Esophagus muscularis mucosa (tissue), 4 donors: ENCODE data around the gene CKB. TPM values are rescaled to one million over a fixed set of nuclear protein-coding genes. Genes with fewer than 3 reads are reported as not detected.

Experiments
- DNase-seq: peaks from one replicate; pipeline ENCODE4 v3.0.0-alpha.2; 2017; ENCODE audit errors: extremely low spot score
- H3K27ac ChIP-seq, 4 donors: fragments of 200-600 bp; sonication (generic); replicated peaks in 1 of 4; 1 replicate in 3 of 4; 2 replicates in 1 of 4; pipeline ENCODE4 v1.5.1; 2016 to 2019; ENCODE audit warnings: mild to moderate bottlenecking in 1 of 4
- H3K27me3 ChIP-seq, 4 donors: fragments of 200-600 bp; sonication (generic); one replicate each; pipeline versions ENCODE4 v1.5.1 to v1.6.0; 2016 to 2019
- H3K36me3 ChIP-seq, 4 donors: fragments of 200-600 bp; sonication (generic); one replicate each; pipeline ENCODE4 v1.5.1; 2016 to 2019
- H3K4me1 ChIP-seq, 4 donors: fragments of 200-600 bp; sonication (generic); one replicate each; pipeline ENCODE4 v1.5.1; 2016 to 2019
- H3K4me3 ChIP-seq, 4 donors: fragments of 200-600 bp; sonication (generic); 1 replicate in 2 of 4; 2 replicates in 2 of 4; pipeline ENCODE4 v1.5.1; 2016 to 2019; ENCODE audit warnings: mild to moderate bottlenecking in 4 of 4, moderate library complexity in 1 of 4
- H3K9me3 ChIP-seq, 4 donors: fragments of 200-600 bp; sonication (generic); 1 replicate in 3 of 4; 2 replicates in 1 of 4; pipeline ENCODE4 v1.5.1; 2016 to 2019
- EP300 ChIP-seq: sonication (generic); formaldehyde crosslinking; IDR thresholded peaks from one replicate; pipeline ENCODE4 v1.6.1; 2017; ENCODE audit warnings: antibody characterized with exemption
- POLR2A ChIP-seq: fragments of 450-650 bp; IDR thresholded peaks from one replicate; pipeline ENCODE4 v1.6.1; 2017; ENCODE audit warnings: antibody characterized with exemption, moderate library complexity, mild to moderate bottlenecking, low read depth
- POLR2AphosphoS5 ChIP-seq, 2 donors: sonication (generic); formaldehyde crosslinking; IDR thresholded peaks; one replicate each; pipeline ENCODE4 v1.6.1; 2017; ENCODE audit warnings: antibody characterized with exemption in 2 of 2
- WGBS: methylation state at CpG from one replicate; pipeline ENCODE4 v1.1.5; 2018; 5-methylcytosine and 5-hydroxymethylcytosine counted together
- intact Hi-C: fragments of 100-400 bp; cut with DNase I; formaldehyde crosslinking; loops from one replicate; pipeline ENCODE4 v1.15.1; 2023
- total RNA-seq, 4 donors: library from RNA; depleted of rRNA; stranded (reverse); fragments of >200 nt; gene quantifications; one replicate each; pipeline versions ENCODE4 v1.1.0 to v1.2.1, GENCODE V29; 2016
- TF ChIP-seq, protein P1 (sequence below), 3 experiments: fragments of 200-600 bp in 2 of 3; fragments of 450-650 bp in 1 of 3; sonication (generic) in 2 of 3; IDR thresholded peaks; one replicate each; pipeline ENCODE4 v1.5.1; 2017 to 2019; ENCODE audit warnings: antibody characterized with exemption in 3 of 3, mild to moderate bottlenecking in 2 of 3, moderate library complexity in 1 of 3

The CKB gene
- total RNA-seq, 4 donors from 2014 or later = 917 to 1,843 (median 1,284) TPM

DNA sequence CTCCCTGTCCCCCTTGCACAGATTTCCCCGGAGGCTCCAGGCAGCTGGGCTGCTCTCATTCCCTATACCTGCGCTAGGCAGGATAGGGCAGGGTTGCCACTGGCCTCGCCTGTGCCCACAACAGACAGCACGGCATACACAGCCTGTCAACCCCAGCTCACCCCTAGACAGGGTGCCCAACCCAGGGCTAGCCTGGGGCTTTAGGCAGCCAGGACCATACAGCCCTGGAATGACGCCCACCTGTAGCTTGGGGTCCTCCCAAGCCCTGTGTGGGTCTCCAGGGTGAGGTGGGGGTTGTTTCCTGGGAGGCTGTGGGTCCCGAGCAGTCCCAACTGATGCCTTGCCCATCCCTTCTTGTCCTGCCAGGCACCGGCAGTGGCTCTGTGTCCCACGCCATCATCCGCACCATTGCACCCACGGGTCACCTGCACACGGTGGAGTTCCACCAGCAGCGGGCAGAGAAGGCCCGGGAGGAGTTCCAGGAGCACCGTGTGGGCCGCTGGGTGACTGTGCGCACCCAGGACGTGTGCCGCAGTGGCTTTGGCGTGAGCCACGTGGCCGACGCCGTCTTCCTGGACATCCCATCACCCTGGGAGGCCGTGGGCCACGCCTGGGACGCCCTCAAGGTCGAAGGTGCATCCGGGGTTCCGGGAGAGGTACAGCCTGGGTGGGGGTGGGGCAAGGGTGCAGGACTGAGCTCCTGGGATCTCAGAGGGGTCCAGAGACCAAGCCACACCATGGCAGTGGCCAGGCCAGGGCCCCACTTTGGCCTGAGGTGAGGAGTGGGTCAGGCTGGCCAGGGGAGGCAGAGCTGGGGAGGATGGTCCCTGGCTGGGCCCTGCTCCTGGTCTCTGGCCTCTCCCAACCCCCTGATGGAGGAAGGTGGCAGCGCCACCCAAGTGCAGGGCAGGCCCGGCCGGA is 9.8 kb upstream of the CKB start:
- peaks cover 39 to 98% (median 94%) of the 10 kb centered on the region in 4 donors for H3K4me1 ChIP-seq
- no peaks in the 10 kb centered on the region for H3K27me3 ChIP-seq
- WGBS = 80% methylated on average over 3 of the region's 32 CpGs
- H3K9me3 ChIP-seq = no peaks in the 10 kb centered on the region
- H3K4me3 ChIP-seq = peak overlapping the region; percentile 43 to 50 (median 47)
- H3K36me3 ChIP-seq = peaks cover 0 to 58% (median 27%) of the 10 kb centered on the region in 4 donors
- no peak for TF ChIP-seq EP300
- TF ChIP-seq, protein P1, sequence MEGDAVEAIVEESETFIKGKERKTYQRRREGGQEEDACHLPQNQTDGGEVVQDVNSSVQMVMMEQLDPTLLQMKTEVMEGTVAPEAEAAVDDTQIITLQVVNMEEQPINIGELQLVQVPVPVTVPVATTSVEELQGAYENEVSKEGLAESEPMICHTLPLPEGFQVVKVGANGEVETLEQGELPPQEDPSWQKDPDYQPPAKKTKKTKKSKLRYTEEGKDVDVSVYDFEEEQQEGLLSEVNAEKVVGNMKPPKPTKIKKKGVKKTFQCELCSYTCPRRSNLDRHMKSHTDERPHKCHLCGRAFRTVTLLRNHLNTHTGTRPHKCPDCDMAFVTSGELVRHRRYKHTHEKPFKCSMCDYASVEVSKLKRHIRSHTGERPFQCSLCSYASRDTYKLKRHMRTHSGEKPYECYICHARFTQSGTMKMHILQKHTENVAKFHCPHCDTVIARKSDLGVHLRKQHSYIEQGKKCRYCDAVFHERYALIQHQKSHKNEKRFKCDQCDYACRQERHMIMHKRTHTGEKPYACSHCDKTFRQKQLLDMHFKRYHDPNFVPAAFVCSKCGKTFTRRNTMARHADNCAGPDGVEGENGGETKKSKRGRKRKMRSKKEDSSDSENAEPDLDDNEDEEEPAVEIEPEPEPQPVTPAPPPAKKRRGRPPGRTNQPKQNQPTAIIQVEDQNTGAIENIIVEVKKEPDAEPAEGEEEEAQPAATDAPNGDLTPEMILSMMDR (IDR thresholded peaks at IDR 0.05) = no peak
- no peak for TF ChIP-seq POLR2AphosphoS5 (IDR thresholded peaks at IDR 0.05)
- no peak for TF ChIP-seq POLR2A
- intact Hi-C loops = no loop called here
- no peak for DNase-seq
- H3K27ac ChIP-seq = peak overlapping the region; percentile 93 to 97 (median 94)

DNA sequence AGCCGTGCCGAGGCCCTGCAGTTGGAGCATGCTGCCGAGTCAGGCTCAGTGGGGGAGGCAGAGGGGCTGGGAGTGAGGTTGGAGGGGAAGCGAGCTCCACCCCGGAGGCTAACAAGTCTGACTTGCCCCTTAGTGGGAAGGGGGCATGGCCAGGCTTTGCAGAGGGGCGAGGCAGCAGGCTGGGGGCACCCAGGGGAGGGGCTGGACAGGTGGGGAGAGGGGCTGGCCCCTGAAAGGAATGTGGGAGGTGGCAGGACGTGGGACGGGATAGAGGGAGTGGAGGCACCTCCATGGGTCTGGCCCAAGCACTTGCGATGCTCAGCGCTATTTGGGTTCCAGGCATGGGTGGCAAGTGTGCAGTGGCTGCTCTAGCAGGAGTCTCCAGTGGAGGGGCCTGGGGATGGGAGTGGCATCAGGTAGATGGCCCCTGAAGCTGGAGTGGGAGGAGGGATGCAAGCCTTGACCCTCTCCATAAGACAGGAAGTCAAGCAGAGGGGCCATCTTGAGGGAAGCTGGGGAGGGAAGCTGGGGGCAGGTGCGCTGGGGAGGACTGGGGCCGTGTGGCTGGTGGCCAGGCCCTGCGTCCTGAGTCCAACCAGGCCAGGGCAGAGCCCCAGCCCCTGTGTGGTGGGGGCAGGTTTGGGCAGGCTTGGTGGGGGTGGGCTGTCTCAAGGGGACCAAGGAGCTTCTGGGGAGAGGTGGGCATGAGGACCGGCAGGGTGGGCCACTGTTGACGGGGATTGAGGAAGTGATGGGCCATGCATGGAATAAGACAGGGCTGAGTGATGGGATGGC is 9.0 kb upstream of the CKB start:
- 82% methylated on average over 12 of the region's 15 CpGs for WGBS
- intact Hi-C loops = no loop called here
- Histone ChIP-seq H3K27me3 (no peaks in the 10 kb centered on the region), H3K4me3 (no peak overlapping the region), H3K27ac (peak overlapping the region; percentile 93 to 97 (median 94)), H3K9me3 (no peaks in the 10 kb centered on the region), H3K4me1 (peaks cover 40 to 97% (median 93%) of the 10 kb centered on the region in 4 donors), H3K36me3 (peaks cover 0 to 55% (median 27%) of the 10 kb centered on the region in 4 donors)
- DNase-seq = no peak
- no peak for TF ChIP-seq POLR2A

DNA sequence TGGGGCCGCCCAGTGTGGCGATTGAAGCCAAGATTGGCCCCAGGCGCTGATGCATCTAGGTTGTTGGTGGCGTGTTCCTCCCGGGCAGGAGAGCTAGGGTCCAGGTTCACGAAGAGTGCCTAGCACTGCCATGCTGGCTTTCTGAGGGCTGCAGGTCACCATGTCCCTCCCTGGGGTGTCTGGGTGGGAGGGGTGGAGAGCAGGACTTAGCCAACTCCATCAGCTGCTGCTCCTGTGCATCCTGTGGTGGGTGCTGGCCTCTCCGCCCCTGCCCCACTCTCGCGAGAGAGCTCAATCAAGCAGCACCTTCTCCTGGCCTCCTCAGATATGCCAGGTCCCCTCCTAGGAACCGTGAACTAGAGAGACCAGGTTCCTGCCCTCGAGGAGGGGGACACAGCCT is 8.2 kb upstream of the CKB start:
- TF ChIP-seq, protein P1 (IDR thresholded peaks at IDR 0.05) = no peak
- TF ChIP-seq POLR2AphosphoS5 (IDR thresholded peaks at IDR 0.05) = no peak
- TF ChIP-seq POLR2A = no peak
- no peak for TF ChIP-seq EP300
- Histone ChIP-seq H3K9me3 (no peaks in the 10 kb centered on the region), H3K27me3 (no peaks in the 10 kb centered on the region), H3K36me3 (peaks cover 0 to 52% (median 27%) of the 10 kb centered on the region in 4 donors), H3K27ac (peak overlapping the region; percentile 93 to 97 (median 94)), H3K4me1 (peaks cover 46 to 95% (median 91%) of the 10 kb centered on the region in 4 donors), H3K4me3 (no peak overlapping the region)
- DNase-seq = no peak
- 91% methylated on average over 7 of the region's 11 CpGs for WGBS
- intact Hi-C loops = no loop called here

DNA sequence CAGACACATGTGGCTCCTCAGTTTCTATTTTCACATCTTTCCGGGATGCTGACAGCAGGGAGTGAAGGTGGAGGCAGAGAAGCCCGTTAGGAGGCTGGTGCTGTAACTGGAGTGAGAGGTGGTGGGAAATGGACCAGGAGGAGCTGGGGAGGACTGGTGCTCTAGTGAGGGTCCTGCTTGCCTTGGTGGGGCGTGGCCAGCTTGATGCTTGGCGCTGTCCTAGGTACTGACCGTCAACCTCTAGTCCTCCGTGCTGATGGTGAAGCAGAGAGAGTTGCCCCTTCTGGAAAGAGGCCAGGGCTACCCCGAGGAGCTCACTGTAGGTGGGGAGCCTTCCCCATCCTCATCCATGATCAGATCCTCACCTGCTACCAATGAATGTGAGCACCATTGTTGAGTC is 7.8 kb upstream of the CKB start:
- DNase-seq = no peak
- H3K36me3 ChIP-seq = peaks cover 0 to 51% (median 26%) of the 10 kb centered on the region in 4 donors
- intact Hi-C loops = no loop called here

More for the DNA sequence above, 7.8 kb upstream of the CKB start:
- peak overlapping the region in 3 of 4 donors; percentile 72 to 99 (median 99) for H3K4me3 ChIP-seq
- WGBS = 61% methylated on average over 7 of the region's 7 CpGs
- peaks cover 50 to 91% (median 87%) of the 10 kb centered on the region in 4 donors for H3K4me1 ChIP-seq
- TF ChIP-seq, protein P1 (IDR thresholded peaks at IDR 0.05) = no peak
- no peak for TF ChIP-seq POLR2A
- TF ChIP-seq POLR2AphosphoS5 (IDR thresholded peaks at IDR 0.05) = no peak
- no peak for TF ChIP-seq EP300
- H3K27ac ChIP-seq = peak overlapping the region; percentile 88 to 97 (median 94)
- H3K9me3 ChIP-seq = no peaks in the 10 kb centered on the region
- no peaks in the 10 kb centered on the region for H3K27me3 ChIP-seq
